ENCODE results near the gene TMTC1. TPM values are rescaled to one million over a fixed set of nuclear protein-coding genes. Genes with fewer than 3 reads are reported as not detected.

The TMTC1 gene
- total and polyA plus RNA-seq, 2 donors (not counting 1 experiment from before 2014, with no cell fraction given), result 62.2 to 222 TPM

DNA sequence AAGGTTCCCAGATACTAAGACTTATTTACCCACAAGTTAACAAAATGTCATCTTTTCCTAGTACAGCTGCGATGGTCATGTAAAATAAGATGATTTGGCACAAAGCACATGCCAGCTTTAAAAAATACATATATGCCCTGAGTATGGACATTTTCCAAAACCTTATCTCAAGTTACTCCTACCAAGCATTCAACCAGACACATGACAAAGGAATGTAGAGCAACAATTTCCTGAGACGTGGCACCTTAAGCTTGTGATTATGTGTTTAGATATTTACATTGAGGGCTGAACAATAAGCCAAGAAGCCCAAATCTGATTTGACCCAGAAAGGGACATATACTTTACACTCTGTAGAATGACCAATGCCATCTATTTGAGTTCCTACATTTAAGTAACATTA, 261.8 kb downstream of the TMTC1 start:
- H3K36me3 ChIP-seq (ENCODE audit: control insufficient read depth, insufficient read depth, low read length), result no peaks in the 10 kb centered on the region
- TF ChIP-seq EZH2 (IDR thresholded peaks at IDR 0.05; ENCODE audit: low read length, missing control alignments) (no peak), CTCF (conservative IDR thresholded peaks at IDR 0.05 in 1 of 2, IDR thresholded peaks at IDR 0.05 in 1 of 2; ENCODE audit: low read depth in 1 of 2, low read length in 2 of 2) (no peak)
- no peak overlapping the region for H3K4me2 ChIP-seq (ENCODE audit: extremely low read depth, insufficient read depth, low read length)
- H3K27me3 ChIP-seq (ENCODE audit: control insufficient read depth, insufficient read depth, low read length), result no peaks in the 10 kb centered on the region
- no peaks in the 10 kb centered on the region for H3K79me2 ChIP-seq (ENCODE audit: control insufficient read depth, insufficient read depth, low read length)
- no peak overlapping the region for H3K4me3 ChIP-seq (replicated peaks in 1 of 4; ENCODE audit: control extremely low read depth in 1 of 4, insufficient read depth in 1 of 4, low read depth in 3 of 4, low read length in 4 of 4)
- H3K4me1 ChIP-seq (ENCODE audit: control insufficient read depth, extremely low read depth, insufficient read depth, low read length), result no peaks in the 10 kb centered on the region
- H4K20me1 ChIP-seq (ENCODE audit: control insufficient read depth, extremely low read depth, insufficient read depth, low read length), result no peaks in the 10 kb centered on the region
- no peak overlapping the region for H2AFZ ChIP-seq (ENCODE audit: low read length)
- H3K9me3 ChIP-seq (ENCODE audit: control insufficient read depth, insufficient read depth, low read depth, low read length), result no peaks in the 10 kb centered on the region
- peak in 1 of 2 donors; percentile 72 for DNase-seq (ENCODE audit: low read depth in 2 of 2)
- no peak overlapping the region for H3K9ac ChIP-seq (ENCODE audit: insufficient read depth, low read length)
- H3K27ac ChIP-seq (ENCODE audit: insufficient read depth, low read length), result no peak overlapping the region

- Histone ChIP-seq H3K27me3 (ENCODE audit: control insufficient read depth, insufficient read depth, low read length) (no peaks in the 10 kb centered on the region), H3K4me2 (ENCODE audit: extremely low read depth, insufficient read depth, low read length) (no peak overlapping the region), H3K27ac (ENCODE audit: insufficient read depth, low read length) (no peak overlapping the region), H4K20me1 (ENCODE audit: control insufficient read depth, extremely low read depth, insufficient read depth, low read length) (no peaks in the 10 kb centered on the region), H2AFZ (ENCODE audit: low read length) (no peak overlapping the region), H3K4me1 (ENCODE audit: control insufficient read depth, extremely low read depth, insufficient read depth, low read length) (no peaks in the 10 kb centered on the region), H3K9me3 (ENCODE audit: control insufficient read depth, insufficient read depth, low read depth, low read length) (no peaks in the 10 kb centered on the region), H3K9ac (ENCODE audit: insufficient read depth, low read length) (no peak overlapping the region), H3K36me3 (ENCODE audit: control insufficient read depth, insufficient read depth, low read length) (no peaks in the 10 kb centered on the region), H3K79me2 (ENCODE audit: control insufficient read depth, insufficient read depth, low read length) (no peaks in the 10 kb centered on the region), H3K4me3 (replicated peaks in 1 of 4; ENCODE audit: control extremely low read depth in 1 of 4, insufficient read depth in 1 of 4, low read depth in 3 of 4, low read length in 4 of 4) (no peak overlapping the region)
- TF ChIP-seq CTCF (conservative IDR thresholded peaks at IDR 0.05 in 1 of 2, IDR thresholded peaks at IDR 0.05 in 1 of 2; ENCODE audit: low read depth in 1 of 2, low read length in 2 of 2) (peak; percentile 43 to 47), EZH2 (IDR thresholded peaks at IDR 0.05; ENCODE audit: low read length, missing control alignments) (no peak)
- DNase-seq (ENCODE audit: low read depth in 2 of 2), result peak; percentile 45 to 81
Measured at GRCh38 chr12:29519585-29520182, 264.1 kb downstream of the TMTC1 start.

DNA sequence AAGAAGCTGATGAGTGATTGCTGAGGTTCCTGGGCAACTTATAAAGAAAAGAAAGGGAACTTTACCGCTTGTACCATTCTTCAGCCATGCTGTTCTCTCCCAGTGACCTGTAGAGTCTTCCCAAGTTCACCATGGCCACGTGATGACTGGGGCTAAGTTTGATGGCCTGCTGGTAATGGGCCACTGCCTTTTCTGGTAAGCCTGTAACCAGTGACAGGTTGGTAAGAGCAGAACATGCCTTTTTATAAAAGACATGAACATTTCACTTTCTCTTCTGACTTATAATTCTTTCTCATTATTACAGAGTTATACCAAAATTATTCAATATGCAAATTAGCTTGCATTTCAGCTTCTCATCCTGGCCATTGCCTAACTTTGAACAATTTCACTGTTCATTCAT, 265.3 kb downstream of the TMTC1 start:
- Histone ChIP-seq H3K9ac (ENCODE audit: insufficient read depth, low read length) (no peak overlapping the region), H3K27me3 (ENCODE audit: control insufficient read depth, insufficient read depth, low read length) (no peaks in the 10 kb centered on the region)
- TF ChIP-seq EZH2 (IDR thresholded peaks at IDR 0.05; ENCODE audit: low read length, missing control alignments) (no peak), CTCF (conservative IDR thresholded peaks at IDR 0.05 in 1 of 2, IDR thresholded peaks at IDR 0.05 in 1 of 2; ENCODE audit: low read depth in 1 of 2, low read length in 2 of 2) (no peak)

More for the DNA sequence above, 265.3 kb downstream of the TMTC1 start:
- Histone ChIP-seq H3K4me2 (ENCODE audit: extremely low read depth, insufficient read depth, low read length) (no peak overlapping the region), H3K4me3 (replicated peaks in 1 of 4; ENCODE audit: control extremely low read depth in 1 of 4, insufficient read depth in 1 of 4, low read depth in 3 of 4, low read length in 4 of 4) (no peak overlapping the region), H3K4me1 (ENCODE audit: control insufficient read depth, extremely low read depth, insufficient read depth, low read length) (no peaks in the 10 kb centered on the region), H2AFZ (ENCODE audit: low read length) (no peak overlapping the region), H3K9me3 (ENCODE audit: control insufficient read depth, insufficient read depth, low read depth, low read length) (no peaks in the 10 kb centered on the region), H3K36me3 (ENCODE audit: control insufficient read depth, insufficient read depth, low read length) (no peaks in the 10 kb centered on the region), H3K27ac (ENCODE audit: insufficient read depth, low read length) (no peak overlapping the region), H4K20me1 (ENCODE audit: control insufficient read depth, extremely low read depth, insufficient read depth, low read length) (no peaks in the 10 kb centered on the region), H3K79me2 (ENCODE audit: control insufficient read depth, insufficient read depth, low read length) (no peaks in the 10 kb centered on the region)
- no peak for DNase-seq (ENCODE audit: low read depth in 2 of 2)
